ENCODE data around the gene ST7L. TPM values are rescaled to one million over a fixed set of nuclear protein-coding genes. Genes with fewer than 3 reads are reported as not detected.

Gene ST7L
- total and polyA plus RNA-seq, 9 of the 15 experiments (the other 6 are each of a cell fraction or from before 2014, with no cell fraction given): 9.0 to 32.5 (median 26.6) TPM

GRCh38 chr1:112508278-112509004, 110.5 kb downstream of the ST7L start, which contains the start of gene WNT2B:
Gene WNT2B, plus strand, starts transcription at chr1:112508965. Its CDS starts 298 bp downstream, at chr1:112509263.
- H3K27me3 ChIP-seq (ENCODE audit: control insufficient read depth in 2 of 2, insufficient read depth in 2 of 2, low read length in 2 of 2): peaks cover 34 to 77% of the 10 kb centered on the region in 2 experiments
- in situ Hi-C loops (cut with MboI): no loop called here
- 3% methylated on average over 50 of the region's 69 CpGs for WGBS (ENCODE audit: insufficient coverage, low coverage, missing lambda C conversion rate)
- no peak within 1 kb of the TSS for H3K27ac ChIP-seq (ENCODE audit: extremely low read depth, low read depth, low read length)
- H3K9me3 ChIP-seq (replicated peaks; ENCODE audit: control insufficient read depth, insufficient read depth, low read depth, low read length): no peaks in the 10 kb centered on the region
- H3K4me2 ChIP-seq (ENCODE audit: insufficient read depth, low read length): peak within 1 kb of the TSS; percentile 67
- peaks cover 0 to 24% of the 10 kb centered on the region in 2 experiments; a peak in 4 of 5 replicates for H3K4me1 ChIP-seq (replicated peaks in 1 of 2; ENCODE audit: control insufficient read depth in 2 of 2, insufficient read depth in 2 of 2, low read length in 2 of 2)
- CTCF ChIA-PET (ENCODE audit: low intra/inter-chr PET ratio): interaction anchor here (0.7 kb wide), 1 partner anchor 56 kb away, joined by 3 read pairs; no protein-coding TSS in a partner anchor
- peak; percentile 30 to 87 (median 64) for DNase-seq (ENCODE audit: extremely low read depth in 1 of 4, low spot score in 3 of 4)
- H4K20me1 ChIP-seq (replicated peaks; ENCODE audit: control insufficient read depth, insufficient read depth, low read length): 0 out of 2 replicates have a peak, but pooled peaks cover 4% of the 10 kb centered on the region
- intact Hi-C loops (cut with micrococcal nuclease): no loop called here
- H3K9me1 ChIP-seq (ENCODE audit: control insufficient read depth, insufficient read depth, low read length): no peaks in the 10 kb centered on the region
- POLR2A ChIA-PET: interaction anchor here (0.5 to 1.3 kb wide), 3 partner anchors 8 to 20 kb away, joined by 3 to 4 read pairs (median 3); no protein-coding TSS in a partner anchor
- BruUV-seq (replicated peaks): no TSS peak
- no peaks in the 10 kb centered on the region for H3K79me2 ChIP-seq (ENCODE audit: control insufficient read depth, insufficient read depth, low read length)
- peak; percentile 71 for ATAC-seq
- H3K36me3 ChIP-seq (ENCODE audit: control insufficient read depth, insufficient read depth, low read length): no peaks in the 10 kb centered on the region
- peak within 1 kb of the TSS in 1 of 2 experiments; percentile 70; a peak in 1 of 4 replicates for H3K9ac ChIP-seq (ENCODE audit: insufficient read depth in 1 of 2, low read depth in 2 of 2, low read length in 2 of 2)
- no peak for FAIRE-seq
- H2AFZ ChIP-seq (ENCODE audit: low read depth, low read length): peak within 1 kb of the TSS; percentile 48
- H3K4me3 ChIP-seq: peak within 1 kb of the TSS; percentile 23; the same call in 1 of the 2 replicates
- TF ChIP-seq MTA1 (IDR thresholded peaks at IDR 0.05; ENCODE audit: borderline replicate concordance) (no peak), NR0B1 (IDR thresholded peaks at IDR 0.05; ENCODE audit: partially characterized antibody) (no peak), CTBP1 (IDR thresholded peaks at IDR 0.05; ENCODE audit: borderline replicate concordance) (peak; percentile 35; the same call in 1 of the 2 replicates), POLR2G (IDR thresholded peaks at IDR 0.05; ENCODE audit: low read depth, low read length) (no peak), EZH2 (IDR thresholded peaks at IDR 0.05; ENCODE audit: borderline replicate concordance, low read depth, low read length) (peak; percentile 92; the same call in 1 of the 2 replicates), TBP (optimal IDR thresholded peaks at IDR 0.05; ENCODE audit: low read depth, low read length) (no peak), E2F6 (IDR thresholded peaks at IDR 0.05; ENCODE audit: borderline replicate concordance in 1 of 2, extremely low read depth in 1 of 2, insufficient read depth in 1 of 2, insufficient read length in 1 of 2, low read depth in 1 of 2, low read length in 1 of 2, poor library complexity in 1 of 2, severe bottlenecking in 1 of 2) (peak in 1 of 2 experiments; percentile 71), ID3 (CRISPR knock-in tag; IDR thresholded peaks at IDR 0.05) (no peak), ID3 (tag; IDR thresholded peaks at IDR 0.05) (peak; percentile 57; the same call in 1 of the 2 replicates), ZNF212 (CRISPR knock-in tag; IDR thresholded peaks at IDR 0.05) (no peak), BRCA1 (IDR thresholded peaks at IDR 0.05) (no peak), BRCA1 (CRISPR knock-in tag; IDR thresholded peaks at IDR 0.05) (no peak; the same call in 1 of the 2 replicates)

Measured in K562 (cell line).